ENCODE results near the gene FAM174B.

DNA sequence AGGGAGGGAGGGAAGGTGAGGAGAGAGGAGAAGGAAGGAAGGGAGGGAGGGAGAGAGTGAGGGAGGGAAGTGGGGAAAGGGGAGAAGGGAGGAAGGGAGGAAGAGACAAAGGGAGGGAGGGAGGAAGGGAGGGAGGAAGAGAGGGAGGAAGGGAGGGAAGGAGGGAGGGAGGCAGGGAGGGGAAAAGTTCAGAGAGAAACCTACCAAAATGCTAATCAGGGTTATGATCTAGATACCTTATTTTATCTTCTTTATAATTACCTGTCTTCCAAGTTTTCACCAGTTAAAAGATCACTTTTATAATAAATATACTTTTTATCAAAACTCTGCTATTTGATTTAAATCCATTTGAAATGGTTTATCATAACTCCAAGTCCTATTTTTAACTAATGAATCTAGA is 44.4 kb downstream of the FAM174B start:
- no peak for TF ChIP-seq CTCF (IDR thresholded peaks at IDR 0.05)
- TF ChIP-seq EP300 (IDR thresholded peaks at IDR 0.05), result no peak

Measured in ovary (tissue), 3 donors.